ENCODE measurements around the gene MID1.

GRCh38 chrX:10414862-10415261 lies 205.5 kb downstream of the MID1 start:
- TF ChIP-seq, protein P1, sequence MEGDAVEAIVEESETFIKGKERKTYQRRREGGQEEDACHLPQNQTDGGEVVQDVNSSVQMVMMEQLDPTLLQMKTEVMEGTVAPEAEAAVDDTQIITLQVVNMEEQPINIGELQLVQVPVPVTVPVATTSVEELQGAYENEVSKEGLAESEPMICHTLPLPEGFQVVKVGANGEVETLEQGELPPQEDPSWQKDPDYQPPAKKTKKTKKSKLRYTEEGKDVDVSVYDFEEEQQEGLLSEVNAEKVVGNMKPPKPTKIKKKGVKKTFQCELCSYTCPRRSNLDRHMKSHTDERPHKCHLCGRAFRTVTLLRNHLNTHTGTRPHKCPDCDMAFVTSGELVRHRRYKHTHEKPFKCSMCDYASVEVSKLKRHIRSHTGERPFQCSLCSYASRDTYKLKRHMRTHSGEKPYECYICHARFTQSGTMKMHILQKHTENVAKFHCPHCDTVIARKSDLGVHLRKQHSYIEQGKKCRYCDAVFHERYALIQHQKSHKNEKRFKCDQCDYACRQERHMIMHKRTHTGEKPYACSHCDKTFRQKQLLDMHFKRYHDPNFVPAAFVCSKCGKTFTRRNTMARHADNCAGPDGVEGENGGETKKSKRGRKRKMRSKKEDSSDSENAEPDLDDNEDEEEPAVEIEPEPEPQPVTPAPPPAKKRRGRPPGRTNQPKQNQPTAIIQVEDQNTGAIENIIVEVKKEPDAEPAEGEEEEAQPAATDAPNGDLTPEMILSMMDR (IDR thresholded peaks at IDR 0.05), result no peak
- no peak for TF ChIP-seq ZFX (IDR thresholded peaks at IDR 0.05; ENCODE audit: borderline replicate concordance)
